NT2/D1 (cell line): ENCODE measurements around the gene KCND3.

Experiments used
- SUZ12 ChIP-seq: IDR thresholded peaks from 2 replicates; pipeline ENCODE4 v1.6.1; 2011; ENCODE audit not compliant: insufficient read length, insufficient read depth; ENCODE audit errors: extremely low read depth
- YY1 ChIP-seq: IDR thresholded peaks from 2 replicates; pipeline ENCODE4 v1.6.1; 2011; ENCODE audit not compliant: insufficient read length, insufficient read depth
- ZNF274 ChIP-seq: IDR thresholded peaks from 2 replicates; pipeline ENCODE4 v1.6.1; 2011; ENCODE audit warnings: mild to moderate bottlenecking, low read depth, low read length

GRCh38 chr1:112011202-112011601, 21.7 kb upstream of the KCND3 start:
- no peak for TF ChIP-seq YY1
- no peak for TF ChIP-seq ZNF274
- no peak for TF ChIP-seq SUZ12
